GM12872 (cell line): ENCODE measurements around the gene KRTAP10-12.

Experiments
- CTCF ChIP-seq: IDR thresholded peaks from 3 replicates; pipeline ENCODE4 v1.5.1; 2011; ENCODE audit warnings: low read depth, mild to moderate bottlenecking, low read length, moderate library complexity; ENCODE audit not compliant: insufficient read depth

KRTAP10-12 gene

DNA sequence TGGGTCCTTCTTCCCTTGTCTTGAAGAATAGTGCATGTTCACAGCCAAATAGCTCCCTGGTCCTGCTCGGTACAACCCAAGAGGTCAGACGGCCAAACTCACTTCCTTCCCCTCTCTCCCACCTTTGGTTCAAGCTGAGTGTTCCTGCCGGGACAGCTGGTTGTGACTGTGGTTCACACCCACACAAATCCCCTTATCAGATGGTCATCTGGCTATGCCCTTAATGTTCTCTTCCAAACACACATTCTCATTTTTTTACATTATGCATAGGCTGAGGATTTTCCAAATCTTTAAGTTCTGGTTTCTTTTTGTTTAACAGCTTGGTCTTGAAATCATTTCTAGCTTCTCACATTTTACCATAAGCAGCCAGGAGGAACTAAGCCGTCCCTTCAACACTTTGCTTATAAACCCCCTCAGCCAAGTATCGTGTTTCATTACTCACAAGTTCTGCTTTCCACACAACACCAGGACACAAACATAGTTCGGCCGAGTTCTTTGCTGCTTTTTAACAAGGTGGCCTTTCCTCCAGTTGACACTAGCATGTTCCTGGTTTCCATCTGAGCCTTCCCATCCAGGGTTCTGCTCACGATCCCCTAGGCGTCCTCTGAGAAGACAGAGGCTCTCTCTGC, 34.1 kb downstream of the KRTAP10-12 start:
- TF ChIP-seq CTCF = no peak

DNA sequence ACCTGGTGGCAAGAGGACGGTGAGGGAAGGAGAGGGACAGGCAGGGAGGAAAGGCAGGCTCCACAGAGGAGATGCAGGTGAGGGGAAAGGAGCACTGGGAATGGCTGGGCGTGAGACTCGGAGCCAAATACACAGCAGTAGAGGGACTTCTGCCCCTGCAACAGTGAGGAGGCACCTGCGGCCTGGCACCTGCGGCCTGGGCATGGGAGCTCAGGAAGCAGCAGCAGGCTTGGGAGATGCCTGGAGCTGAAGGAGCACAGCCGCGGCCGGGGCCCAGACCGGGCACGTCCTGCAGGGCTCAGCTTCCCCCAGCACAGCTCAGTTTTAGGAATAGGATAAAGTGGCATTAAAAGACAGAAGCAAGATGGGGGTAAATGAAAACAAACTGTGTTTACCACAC, 35.3 kb downstream of the KRTAP10-12 start:
- no peak for TF ChIP-seq CTCF

GRCh38 chr21:44732956-44733355, 36.0 kb downstream of the KRTAP10-12 start:
- TF ChIP-seq CTCF = no peak

DNA sequence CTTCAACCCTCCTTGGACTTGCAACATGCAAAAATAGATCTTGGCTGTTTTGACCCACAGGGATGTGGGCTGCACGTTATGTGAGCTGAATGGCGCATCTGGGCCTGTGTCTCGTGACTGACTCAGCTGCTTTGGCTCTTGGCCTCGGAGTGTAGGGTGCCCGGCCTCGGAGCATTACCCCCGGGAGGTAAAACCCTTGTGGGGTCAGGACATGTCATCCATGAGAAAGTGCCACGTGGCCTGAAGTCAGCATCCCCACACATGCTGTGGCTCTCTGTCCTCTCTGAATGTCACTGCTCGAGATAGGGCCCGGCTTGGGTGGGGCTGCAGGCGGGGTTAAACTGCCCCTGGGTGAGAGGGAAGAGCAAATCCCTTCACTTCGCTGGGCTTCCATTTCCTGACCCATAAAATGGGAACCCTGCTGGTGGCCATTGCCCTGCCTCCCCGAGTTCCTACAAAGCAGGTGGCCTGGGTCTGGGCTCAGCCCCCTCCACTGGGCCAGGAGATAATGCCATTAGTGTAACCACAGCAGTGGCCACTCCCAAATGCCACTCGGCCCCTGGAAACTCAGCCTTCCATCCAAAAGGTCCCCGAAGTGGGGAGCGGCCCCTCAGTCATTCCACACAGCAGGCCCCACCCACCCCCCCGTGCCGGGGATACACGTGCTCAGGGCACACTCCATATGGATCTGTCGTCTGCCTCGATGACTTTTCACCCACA, 37.2 kb downstream of the KRTAP10-12 start:
- no peak for TF ChIP-seq CTCF

- no peak for TF ChIP-seq CTCF
These were observed 37.9 kb downstream of the KRTAP10-12 start for GRCh38 chr21:44734841-44735240.

- TF ChIP-seq CTCF = no peak
These were observed 38.8 kb downstream of the KRTAP10-12 start for GRCh38 chr21:44735821-44736220.

DNA sequence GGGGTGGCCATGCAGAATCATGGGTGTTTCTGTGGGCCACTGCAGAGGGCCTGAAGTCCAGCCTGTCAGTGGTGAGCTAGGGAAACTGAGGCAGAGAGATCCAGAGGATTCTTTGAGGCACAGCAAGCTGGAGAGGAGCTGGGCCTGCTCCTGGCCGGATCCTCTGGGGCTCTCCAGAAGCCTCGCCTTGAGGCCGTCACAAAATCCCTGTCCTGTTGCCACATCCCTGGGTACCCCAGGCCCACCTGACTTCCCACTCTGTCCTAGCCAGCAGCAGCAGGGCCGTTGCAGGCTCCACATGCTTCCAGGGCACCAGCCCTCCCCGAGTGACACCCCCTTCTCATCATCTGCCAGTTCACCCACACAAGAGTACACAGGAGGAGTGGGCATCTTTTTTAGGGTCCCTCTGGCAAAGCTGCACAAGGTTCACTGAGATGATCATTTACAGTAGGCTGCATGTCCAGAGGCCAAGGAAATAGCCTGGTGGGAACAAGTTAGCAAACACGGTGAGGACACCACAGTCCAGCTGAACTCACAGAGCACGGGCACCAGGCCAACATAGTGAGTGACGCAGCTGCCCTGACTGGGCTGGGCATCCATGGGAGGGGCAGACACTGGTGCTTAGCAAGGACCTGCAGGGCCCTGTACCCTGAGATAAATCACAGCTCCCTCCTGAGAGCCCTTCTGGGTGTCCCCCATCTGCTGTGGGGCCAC, 39.5 kb downstream of the KRTAP10-12 start:
- no peak for TF ChIP-seq CTCF
